Hepatocyte (in vitro differentiated cells): ENCODE results near the gene NAA38. TPM values are rescaled to one million over a fixed set of nuclear protein-coding genes. Genes with fewer than 3 reads are reported as not detected.

Source experiments
- DNase-seq: peaks from one replicate; pipeline ENCODE4 v3.0.0-alpha.2; 2016; ENCODE audit warnings: low spot score
- H2AFZ ChIP-seq: fragments of 200-600 bp; sonication (generic); 2 replicates; pipeline ENCODE4 v1.6.0; 2016; ENCODE audit warnings: antibody characterized with exemption, mild to moderate bottlenecking
- H3K27ac ChIP-seq: fragments of 200-600 bp; sonication (generic); 2 replicates; pipeline ENCODE4 v1.5.1; 2016; ENCODE audit warnings: mild to moderate bottlenecking
- H3K27me3 ChIP-seq: fragments of 200-600 bp; sonication (generic); 2 replicates; pipeline ENCODE4 v1.6.1; 2016
- H3K36me3 ChIP-seq: fragments of 200-600 bp; sonication (generic); replicated peaks from 2 replicates; pipeline ENCODE4 v1.5.1; 2016; ENCODE audit warnings: low read depth; ENCODE audit not compliant: insufficient read depth
- H3K4me1 ChIP-seq: fragments of 200-600 bp; sonication (generic); 2 replicates; pipeline ENCODE4 v1.5.1; 2016; ENCODE audit warnings: mild to moderate bottlenecking, moderate library complexity; ENCODE audit not compliant: insufficient read depth
- H3K4me2 ChIP-seq: fragments of 200-600 bp; sonication (generic); 2 replicates; pipeline ENCODE4 v1.6.0; 2016
- H3K4me3 ChIP-seq: fragments of 200-600 bp; sonication (generic); 2 replicates; pipeline ENCODE4 v1.5.1; 2016; ENCODE audit warnings: mild to moderate bottlenecking
- H3K79me2 ChIP-seq: fragments of 200-600 bp; sonication (generic); 2 replicates; pipeline ENCODE4 v1.6.0; 2017; ENCODE audit warnings: mild to moderate bottlenecking
- H3K9me2 ChIP-seq: fragments of 200-600 bp; sonication (generic); replicated peaks from 2 replicates; pipeline ENCODE4 v1.6.0; 2017; ENCODE audit warnings: mild to moderate bottlenecking; ENCODE audit not compliant: insufficient read depth
- H3K9me3 ChIP-seq: fragments of 200-600 bp; sonication (generic); 2 replicates; pipeline ENCODE4 v1.5.1; 2016; ENCODE audit warnings: low read depth, mild to moderate bottlenecking
- H4K20me1 ChIP-seq: fragments of 200-600 bp; sonication (generic); 2 replicates; pipeline ENCODE4 v1.6.0; 2016; ENCODE audit warnings: mild to moderate bottlenecking; ENCODE audit not compliant: insufficient read depth, poor library complexity, severe bottlenecking
- CTCF ChIP-seq: fragments of 200-600 bp; sonication (generic); IDR thresholded peaks from 2 replicates; pipeline ENCODE4 v1.5.1; 2016; ENCODE audit warnings: antibody characterized with exemption, mild to moderate bottlenecking; ENCODE audit not compliant: poor library complexity
- EZH2 ChIP-seq: fragments of 200-600 bp; sonication (generic); IDR thresholded peaks from 2 replicates; pipeline ENCODE4 v1.6.1; 2016; ENCODE audit warnings: antibody characterized with exemption, mild to moderate bottlenecking, borderline replicate concordance
- EZH2phosphoT487 ChIP-seq: fragments of 200-600 bp; sonication (generic); IDR thresholded peaks from one replicate; pipeline ENCODE4 v1.6.1; 2018; ENCODE audit warnings: antibody characterized with exemption, mild to moderate bottlenecking, low read depth, moderate library complexity; ENCODE audit not compliant: unreplicated experiment, severe bottlenecking
- WGBS: methylation state at CpG from one replicate; pipeline ENCODE4 v1.1.6; 2016; ENCODE audit warnings: low lambda C conversion rate; ENCODE audit errors: missing lambda C conversion rate; 5-methylcytosine and 5-hydroxymethylcytosine counted together
- polyA plus RNA-seq: library from polyadenylated mRNA; unstranded; fragments of >200 nt; fragmentation: Nextera tagmentation; extraction: Ambion mirVana; gene quantifications from 2 replicates; pipeline ENCODE4 v1.2.1, GENCODE V29; 2016
- total RNA-seq: library from RNA; depleted of rRNA; stranded (reverse); fragments of >200 nt; gene quantifications from 2 replicates; pipeline ENCODE4 v1.2.3, GENCODE V29; 2014

NAA38 gene
- total and polyA plus RNA-seq, 2 experiments from 2014 or later, result 66.0 to 147 TPM

GRCh38 chr17:7838090-7839075 lies 19.0 kb downstream of the NAA38 start:
- WGBS, result 11% methylated on average over 7 of the region's 12 CpGs
- Histone ChIP-seq H3K4me3 (peak overlapping the region; percentile 29), H4K20me1 (peaks cover 25% of the 10 kb centered on the region), H2AFZ (no peak overlapping the region), H3K4me1 (peaks cover 33% of the 10 kb centered on the region), H3K27me3 (no peaks in the 10 kb centered on the region), H3K9me2 (no peaks in the 10 kb centered on the region), H3K4me2 (peak overlapping the region; percentile 94), H3K36me3 (no peaks in the 10 kb centered on the region), H3K79me2 (peaks cover 46% of the 10 kb centered on the region), H3K27ac (peak overlapping the region; percentile 99), H3K9me3 (no peaks in the 10 kb centered on the region)
- DNase-seq, result peak; percentile 85
- TF ChIP-seq EZH2 (no peak), EZH2phosphoT487 (no peak), CTCF (no peak)

- H3K36me3 ChIP-seq, result no peaks in the 10 kb centered on the region
- 4% methylated on average over 8 of the region's 8 CpGs for WGBS
- TF ChIP-seq EZH2phosphoT487 (no peak), EZH2 (no peak), CTCF (no peak)
- peaks cover 25% of the 10 kb centered on the region for H4K20me1 ChIP-seq
- peak; percentile 56 for DNase-seq
- peaks cover 36% of the 10 kb centered on the region for H3K4me1 ChIP-seq
- H3K4me2 ChIP-seq, result peak overlapping the region; percentile 94
- no peaks in the 10 kb centered on the region for H3K9me3 ChIP-seq
- H2AFZ ChIP-seq, result no peak overlapping the region
- no peaks in the 10 kb centered on the region for H3K9me2 ChIP-seq
- peaks cover 40% of the 10 kb centered on the region for H3K79me2 ChIP-seq
- peak overlapping the region; percentile 99 for H3K27ac ChIP-seq
- no peaks in the 10 kb centered on the region for H3K27me3 ChIP-seq
- peak overlapping the region; percentile 29 for H3K4me3 ChIP-seq
Observed at GRCh38 chr17:7837408-7838088, 19.8 kb downstream of the NAA38 start.

GRCh38 chr17:7836596-7837407 lies 20.6 kb downstream of the NAA38 start:
- peaks cover 36% of the 10 kb centered on the region for H3K4me1 ChIP-seq
- peak overlapping the region; percentile 6 for H2AFZ ChIP-seq

More at GRCh38 chr17:7836596-7837407, 20.6 kb downstream of the NAA38 start:
- Histone ChIP-seq H3K36me3 (no peaks in the 10 kb centered on the region), H3K4me2 (peak overlapping the region; percentile 94), H3K9me2 (no peaks in the 10 kb centered on the region), H3K27ac (peak overlapping the region; percentile 99), H3K27me3 (no peaks in the 10 kb centered on the region), H3K79me2 (peaks cover 37% of the 10 kb centered on the region), H3K9me3 (no peaks in the 10 kb centered on the region), H3K4me3 (peak overlapping the region; percentile 58), H4K20me1 (peaks cover 25% of the 10 kb centered on the region)
- DNase-seq, result peak; percentile 98
- 0% methylated on average over 18 of the region's 19 CpGs for WGBS
- TF ChIP-seq EZH2 (no peak), CTCF (no peak), EZH2phosphoT487 (no peak)
